Measurements from ENCODE around the gene SLC32A1.

Gene SLC32A1

DNA sequence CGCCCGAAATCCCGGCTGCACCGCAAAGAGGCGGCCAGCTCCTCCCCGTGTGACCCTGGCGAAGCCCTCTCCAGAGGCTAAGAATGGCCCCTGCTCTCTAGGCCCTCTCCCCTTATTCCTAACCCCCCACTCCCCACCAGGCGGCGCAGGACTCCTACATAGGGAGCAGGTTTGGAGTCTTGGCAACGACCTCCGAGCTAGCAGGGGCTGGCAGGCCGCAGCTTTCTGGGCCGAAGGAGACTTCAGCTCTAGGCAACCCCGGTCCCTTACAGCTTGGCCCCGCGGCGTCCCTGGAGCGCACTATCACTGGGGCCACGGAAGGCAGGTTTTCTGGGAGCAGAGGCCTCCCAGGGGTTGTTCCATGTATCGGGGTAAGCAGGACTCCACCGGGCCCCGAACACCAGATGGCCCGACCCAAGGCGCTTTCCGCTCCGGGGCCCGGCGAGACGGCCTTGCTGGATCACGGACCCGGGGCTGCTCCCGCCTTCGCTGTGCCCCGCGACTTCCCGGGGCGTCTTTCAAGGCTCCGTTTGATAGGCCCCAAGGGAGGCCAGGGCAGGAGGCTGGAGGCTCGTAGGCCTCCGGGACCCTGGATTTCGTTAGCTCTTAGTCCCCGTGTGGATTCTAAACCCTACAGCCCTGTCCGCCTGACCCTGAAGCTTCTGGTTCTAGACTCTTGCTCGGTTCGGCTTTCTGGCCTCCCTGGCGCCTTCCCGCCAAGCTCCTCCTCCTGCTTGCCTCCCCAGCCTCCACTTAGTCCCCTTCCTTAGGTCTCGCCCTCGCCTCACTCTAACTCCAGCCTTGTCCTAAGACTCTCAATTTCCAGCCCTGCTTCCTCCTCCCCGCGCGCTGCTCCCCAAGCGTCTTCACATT lies 1.9 kb downstream of the SLC32A1 start:
- DNase-seq, result peak; percentile 64

DNA sequence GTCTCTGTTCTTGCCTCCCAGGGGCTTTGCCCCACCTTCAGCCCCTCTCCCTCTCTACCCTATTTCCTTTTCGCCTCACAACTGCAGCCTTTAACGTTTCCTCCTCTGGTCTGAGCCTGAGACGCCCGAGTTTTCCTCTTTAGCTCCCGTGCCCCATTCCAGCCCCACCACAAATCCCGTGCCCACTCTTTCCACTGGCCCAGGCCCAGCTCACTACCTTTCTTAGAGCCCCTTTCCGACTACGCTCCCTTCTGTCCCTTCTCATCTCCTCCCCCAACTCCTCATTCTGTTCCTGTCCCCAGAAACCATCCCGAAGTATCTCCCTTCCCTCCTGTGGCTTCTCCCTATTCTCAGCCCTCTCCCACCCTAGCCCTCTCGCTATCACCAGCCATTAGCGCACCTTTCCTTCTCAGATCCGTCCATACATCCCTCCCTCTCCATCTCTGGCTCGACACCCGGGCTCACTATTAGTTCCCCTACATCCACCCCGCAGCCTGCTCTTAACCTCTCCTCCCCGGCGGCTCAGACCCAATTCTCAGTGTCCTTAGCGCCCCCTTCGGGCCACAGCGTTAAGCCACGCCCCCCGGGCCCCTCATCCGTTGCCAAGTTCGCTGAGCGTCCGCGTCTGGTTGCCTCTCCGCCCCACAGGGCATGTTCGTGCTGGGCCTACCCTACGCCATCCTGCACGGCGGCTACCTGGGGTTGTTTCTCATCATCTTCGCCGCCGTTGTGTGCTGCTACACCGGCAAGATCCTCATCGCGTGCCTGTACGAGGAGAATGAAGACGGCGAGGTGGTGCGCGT lies 2.7 kb downstream of the SLC32A1 start:
- DNase-seq, result peak; percentile 54

DNA sequence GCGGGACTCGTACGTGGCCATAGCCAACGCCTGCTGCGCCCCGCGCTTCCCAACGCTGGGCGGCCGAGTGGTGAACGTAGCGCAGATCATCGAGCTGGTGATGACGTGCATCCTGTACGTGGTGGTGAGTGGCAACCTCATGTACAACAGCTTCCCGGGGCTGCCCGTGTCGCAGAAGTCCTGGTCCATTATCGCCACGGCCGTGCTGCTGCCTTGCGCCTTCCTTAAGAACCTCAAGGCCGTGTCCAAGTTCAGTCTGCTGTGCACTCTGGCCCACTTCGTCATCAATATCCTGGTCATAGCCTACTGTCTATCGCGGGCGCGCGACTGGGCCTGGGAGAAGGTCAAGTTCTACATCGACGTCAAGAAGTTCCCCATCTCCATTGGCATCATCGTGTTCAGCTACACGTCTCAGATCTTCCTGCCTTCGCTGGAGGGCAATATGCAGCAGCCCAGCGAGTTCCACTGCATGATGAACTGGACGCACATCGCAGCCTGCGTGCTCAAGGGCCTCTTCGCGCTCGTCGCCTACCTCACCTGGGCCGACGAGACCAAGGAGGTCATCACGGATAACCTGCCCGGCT lies 3.4 kb downstream of the SLC32A1 start:
- no peak for DNase-seq

DNA sequence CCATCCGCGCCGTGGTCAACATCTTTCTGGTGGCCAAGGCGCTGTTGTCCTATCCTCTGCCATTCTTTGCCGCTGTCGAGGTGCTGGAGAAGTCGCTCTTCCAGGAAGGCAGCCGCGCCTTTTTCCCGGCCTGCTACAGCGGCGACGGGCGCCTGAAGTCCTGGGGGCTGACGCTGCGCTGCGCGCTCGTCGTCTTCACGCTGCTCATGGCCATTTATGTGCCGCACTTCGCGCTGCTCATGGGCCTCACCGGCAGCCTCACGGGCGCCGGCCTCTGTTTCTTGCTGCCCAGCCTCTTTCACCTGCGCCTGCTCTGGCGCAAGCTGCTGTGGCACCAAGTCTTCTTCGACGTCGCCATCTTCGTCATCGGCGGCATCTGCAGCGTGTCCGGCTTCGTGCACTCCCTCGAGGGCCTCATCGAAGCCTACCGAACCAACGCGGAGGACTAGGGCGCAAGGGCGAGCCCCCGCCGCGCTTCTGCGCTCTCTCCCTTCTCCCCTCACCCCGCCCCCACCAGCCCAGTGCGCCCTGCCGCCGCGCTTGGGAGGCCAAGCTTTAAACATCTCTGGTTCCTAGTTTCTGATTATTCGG lies 4.0 kb downstream of the SLC32A1 start:
- DNase-seq, result no peak

DNA sequence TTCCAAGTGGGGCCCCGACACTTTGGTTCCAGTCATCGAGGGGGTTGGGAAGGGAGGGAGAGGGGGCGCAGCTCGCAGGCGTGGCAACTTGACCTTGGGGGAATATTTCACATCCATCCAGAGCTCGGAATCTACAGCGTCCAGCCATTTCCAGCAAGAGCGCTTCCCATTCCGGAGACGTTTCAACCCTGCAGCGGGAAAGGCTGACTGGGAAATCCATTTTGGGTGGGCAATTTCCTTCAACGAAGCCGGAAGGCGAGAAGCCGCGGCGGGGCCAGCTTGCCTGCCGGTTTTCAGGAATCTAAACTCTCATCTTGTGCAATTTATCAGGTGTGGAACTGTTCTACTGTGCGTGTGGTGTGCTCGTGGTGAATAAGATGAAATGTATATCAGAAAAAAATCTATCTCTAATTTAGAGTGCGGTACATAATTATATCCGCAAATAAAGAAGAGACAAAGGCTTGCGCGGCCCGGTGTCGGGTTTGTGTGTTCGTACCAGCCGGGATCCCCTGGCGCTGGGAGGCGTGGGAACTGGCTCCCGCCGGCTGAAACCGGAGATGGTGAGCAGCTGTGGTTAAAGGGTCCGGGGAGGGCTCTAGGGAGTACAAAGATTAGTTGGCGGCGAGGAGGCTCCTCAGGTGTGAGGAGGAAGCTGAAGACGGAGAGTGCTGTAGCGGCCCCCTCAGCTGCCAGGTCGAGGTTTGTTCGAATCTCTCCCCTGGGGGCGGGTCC lies 4.8 kb downstream of the SLC32A1 start:
- no peak for DNase-seq

DNA sequence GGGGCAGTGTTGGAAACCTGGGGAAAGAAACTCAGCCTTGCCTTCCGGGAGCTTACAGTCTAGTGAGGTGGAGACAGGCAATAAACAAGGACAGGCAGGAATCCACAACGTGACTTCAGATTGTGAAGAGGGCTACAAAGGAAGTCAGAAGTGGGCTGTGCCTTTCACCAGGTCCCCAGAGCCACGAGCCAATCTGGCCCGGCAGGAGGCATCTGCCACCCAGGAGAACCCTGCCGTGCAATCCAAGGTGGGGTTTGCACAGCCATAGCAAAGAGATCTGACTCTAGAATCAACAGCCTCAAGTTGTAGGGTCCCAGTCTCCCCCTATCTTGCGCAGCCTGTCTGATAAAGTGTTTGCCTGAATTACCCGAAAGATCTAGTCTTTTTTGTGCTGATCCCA lies 5.5 kb downstream of the SLC32A1 start:
- no peak for DNase-seq

DNA sequence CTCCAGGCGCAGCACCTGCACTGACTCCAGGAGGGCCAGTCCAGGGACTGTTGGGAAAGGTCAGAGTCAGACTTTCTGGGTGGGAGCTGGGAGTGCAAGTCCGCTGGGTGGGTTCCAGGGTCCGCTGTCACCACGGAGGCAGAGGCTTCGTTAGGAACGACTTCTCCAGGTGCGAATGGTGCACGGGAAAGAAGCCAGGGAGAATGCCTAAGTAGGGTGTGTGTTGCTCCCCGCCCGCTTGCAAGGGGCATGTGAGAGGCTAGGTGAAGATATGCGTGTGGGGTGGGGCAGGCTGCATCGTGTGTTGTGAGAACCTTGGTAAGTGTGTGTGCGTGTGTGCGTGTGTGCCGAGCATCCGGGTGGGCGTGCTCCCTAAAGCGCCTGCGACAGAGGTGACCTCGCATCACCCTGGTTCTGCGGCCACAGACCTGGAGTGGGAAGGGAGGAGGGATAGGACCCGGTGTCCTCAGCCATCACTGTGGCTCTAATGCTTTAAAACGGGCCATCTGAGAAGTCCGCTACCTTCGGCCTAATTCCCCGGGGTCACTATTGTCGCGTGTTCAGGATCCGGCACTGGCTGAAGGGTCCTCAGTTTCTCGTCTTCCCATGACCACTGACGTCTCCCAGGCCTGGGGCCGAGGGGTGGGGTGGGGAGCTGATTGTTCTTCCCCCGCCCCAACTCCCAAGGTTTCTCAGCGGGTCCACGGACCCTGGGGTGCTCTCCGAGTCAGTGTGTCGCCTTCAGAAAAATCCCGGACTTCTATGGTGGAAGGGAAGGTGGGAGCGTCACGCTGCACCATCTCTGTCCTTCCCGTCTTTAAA lies 6.1 kb downstream of the SLC32A1 start:
- DNase-seq, result no peak

DNA sequence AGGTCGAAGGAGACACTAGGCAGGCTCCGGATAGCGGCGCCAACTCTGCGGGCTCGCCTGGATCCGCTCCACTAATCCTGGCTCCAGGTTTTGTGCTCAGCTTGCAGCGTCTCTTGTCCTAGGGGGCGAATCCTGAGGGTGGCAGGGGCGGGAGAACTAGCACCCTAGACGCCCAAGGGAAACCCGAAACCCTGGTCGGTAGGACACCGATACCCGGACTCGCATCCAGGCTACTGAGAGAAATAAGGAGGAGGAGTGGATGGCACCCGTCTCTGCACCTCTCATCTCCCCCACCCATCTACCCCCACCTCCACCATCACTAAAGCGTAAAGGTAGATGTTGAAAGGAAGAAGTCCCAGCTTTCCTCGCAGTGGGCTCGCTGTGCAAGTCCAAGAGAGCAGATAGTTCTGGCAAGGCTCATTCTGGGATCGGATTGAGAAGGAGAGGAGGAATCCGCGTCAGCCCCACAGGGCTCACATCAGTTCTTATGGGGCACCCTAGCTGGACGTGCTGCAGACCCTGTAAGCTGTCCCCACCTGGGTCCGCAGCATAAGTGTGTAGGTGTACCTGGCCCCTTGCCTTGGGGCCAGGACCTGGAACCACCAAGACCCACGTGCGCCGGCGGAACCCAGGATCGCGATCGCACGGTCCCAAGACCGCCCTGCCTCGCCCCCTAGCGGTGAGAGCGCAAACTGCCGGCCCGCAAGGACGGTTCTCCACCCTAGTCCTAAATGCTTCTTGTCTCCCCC lies 6.9 kb downstream of the SLC32A1 start:
- peak; percentile 49 for DNase-seq

DNA sequence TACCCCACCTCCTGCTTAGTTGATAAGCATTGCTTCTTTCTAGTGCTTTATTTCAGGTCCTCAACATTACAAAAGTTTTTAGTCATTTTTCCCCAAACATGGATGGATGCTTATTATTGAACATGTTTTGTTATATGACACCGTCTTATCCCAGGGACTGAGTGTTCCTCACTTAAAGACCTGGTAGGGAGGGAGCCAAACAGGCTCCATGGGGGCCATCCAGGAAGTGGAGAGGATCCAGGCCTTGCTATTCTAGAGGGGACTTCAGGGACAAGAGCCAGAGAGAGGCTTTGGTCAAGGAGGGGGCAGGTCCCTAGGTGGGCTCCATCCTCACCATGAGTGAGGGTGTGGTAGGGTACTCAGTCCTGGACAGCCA lies 7.4 kb downstream of the SLC32A1 start:
- no peak for DNase-seq

DNA sequence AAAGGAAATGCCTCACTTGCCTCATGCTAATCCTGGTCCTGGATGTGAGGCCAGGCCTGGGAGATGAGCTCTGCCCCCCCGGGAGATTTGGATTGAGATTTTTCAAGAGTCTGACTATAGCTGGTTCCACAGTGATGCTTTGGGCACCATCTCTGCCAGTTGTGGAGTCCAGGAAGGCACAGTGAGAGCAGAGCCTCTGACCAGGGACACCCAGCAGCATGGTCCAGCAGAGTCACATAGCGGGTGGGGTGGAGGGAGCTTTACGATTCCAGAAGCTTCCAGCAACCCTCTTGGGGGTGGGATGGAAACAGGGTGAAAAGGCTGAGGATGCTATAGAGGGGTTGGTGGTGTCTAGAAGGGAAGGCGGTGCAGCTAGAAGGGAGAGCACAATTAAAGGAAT lies 8.7 kb downstream of the SLC32A1 start:
- DNase-seq, result no peak

DNA sequence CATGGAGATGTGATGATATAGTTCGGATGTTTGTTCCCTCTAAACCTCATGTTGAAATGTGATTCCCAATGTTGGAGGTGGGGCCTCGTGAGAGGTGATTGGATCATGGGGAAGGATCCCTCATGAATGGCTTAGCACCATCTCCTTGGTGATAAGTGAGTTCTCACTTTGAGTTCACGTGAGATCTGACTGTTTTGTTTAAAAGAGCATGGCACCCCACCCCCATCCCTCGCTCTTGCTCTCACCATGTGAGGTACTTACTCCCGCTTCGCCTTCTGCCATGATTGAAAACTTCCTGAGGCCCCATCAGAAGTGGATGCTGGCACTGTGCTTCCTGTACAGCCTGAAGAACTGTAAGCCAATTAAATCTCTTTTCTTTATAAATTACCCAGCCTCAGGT lies 10.9 kb downstream of the SLC32A1 start:
- no peak for DNase-seq

DNA sequence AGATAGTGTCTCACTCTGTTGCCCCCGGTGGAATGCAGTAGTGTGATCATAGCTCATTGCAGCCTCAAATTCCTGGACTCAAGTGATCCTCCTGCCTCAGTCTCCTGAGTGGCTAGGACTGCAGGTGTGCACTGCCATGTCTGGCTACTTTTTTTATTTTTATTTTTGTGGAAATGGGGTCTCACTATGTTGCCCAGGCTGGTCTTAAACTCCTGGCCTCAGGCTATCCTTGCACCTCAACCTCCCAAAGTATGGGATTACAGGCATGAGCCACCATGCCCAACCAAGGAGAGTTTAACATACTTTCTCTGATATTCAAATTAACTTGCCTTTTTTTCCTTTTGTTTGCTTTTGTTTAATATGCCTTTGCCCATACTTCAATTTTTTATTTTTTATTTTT lies 13.6 kb downstream of the SLC32A1 start:
- DNase-seq, result no peak

DNA sequence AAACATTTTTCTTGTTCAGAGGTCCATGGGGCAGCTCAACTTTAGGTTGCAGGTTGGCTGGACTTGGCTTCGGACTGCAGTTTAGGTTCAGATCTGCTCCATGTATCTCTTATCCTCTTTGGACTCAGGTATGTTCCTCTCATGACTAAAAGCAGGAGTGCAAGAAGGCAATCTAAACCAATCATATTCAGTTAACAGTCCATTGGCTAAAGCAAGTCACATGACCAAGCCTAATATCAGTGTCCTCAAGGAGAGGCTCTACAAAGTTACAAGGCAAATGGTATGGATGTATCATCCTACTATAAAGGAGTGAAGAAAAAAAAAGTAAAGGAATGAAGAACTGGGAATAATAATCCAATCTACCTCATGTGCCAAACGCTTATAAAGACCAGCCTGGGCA lies 21.5 kb downstream of the SLC32A1 start:
- no peak for DNase-seq

DNA sequence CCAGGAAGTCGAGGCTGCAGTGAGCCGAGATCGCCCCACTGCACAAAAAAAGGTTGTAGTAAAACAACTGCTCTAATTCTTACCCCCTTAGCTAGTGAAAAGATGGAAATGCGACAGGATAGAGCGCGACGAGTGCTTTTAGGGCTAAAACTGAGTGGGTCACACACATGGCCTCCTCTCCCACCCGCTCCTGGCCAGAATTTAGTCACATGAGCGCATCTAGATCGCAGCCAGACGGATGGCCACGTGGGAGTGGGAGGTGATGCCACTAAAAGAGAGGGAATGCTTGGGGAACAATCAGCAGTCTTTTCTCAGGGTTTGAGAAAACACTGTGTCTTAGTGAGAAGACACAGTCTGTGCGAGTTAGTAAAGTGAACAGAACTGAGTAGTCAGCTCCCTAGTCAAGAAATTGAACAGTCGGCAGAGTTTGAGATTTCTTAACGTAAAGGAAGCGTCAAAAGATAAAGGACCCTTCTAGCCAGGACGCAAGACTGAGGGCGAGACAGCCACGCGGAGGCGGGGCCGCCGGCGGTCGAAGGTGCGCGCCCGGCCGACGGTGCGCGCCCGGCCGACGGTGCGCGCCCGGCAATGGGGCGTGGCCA lies 23.3 kb downstream of the SLC32A1 start:
- no peak for DNase-seq

DNA sequence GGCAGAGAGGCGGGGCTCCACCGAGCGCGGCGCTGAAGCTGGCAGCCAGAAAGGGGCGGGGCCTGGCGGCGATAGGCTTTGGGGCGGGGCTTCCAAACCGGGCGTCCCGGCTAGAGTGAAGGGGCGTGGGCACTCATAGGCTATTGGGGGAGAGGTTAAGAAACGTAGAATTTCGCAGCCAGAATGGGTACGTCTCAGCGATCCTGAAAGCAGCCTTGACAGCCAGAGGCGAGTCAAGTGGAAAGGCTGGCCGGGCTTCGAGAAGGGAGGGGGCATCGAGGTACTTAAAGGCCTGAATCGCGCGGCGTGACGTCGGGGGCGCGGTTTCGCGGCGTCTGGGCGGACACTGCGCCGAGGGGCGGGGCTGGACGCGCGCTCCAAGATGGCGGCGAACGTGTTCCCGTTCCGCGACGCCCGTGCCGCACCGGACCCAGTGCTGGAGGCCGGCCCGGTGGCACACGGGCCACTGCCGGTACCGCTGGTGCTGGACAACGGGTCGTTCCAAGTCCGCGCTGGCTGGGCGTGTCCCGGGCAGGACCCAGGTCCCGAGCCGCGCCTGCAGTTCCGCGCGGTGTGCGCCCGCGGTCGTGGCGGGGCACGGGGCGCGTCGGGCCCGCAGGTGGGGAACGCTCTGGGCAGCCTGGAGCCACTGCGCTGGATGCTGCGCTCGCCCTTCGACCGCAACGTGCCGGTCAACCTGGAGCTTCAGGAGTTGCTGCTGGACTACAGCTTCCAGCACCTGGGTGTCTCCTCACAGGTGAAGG lies 24.0 kb downstream of the SLC32A1 start, which contains the start of gene ACTR5:
Gene ACTR5 (plus strand): TSS at position 364 of the 764 bp plus-strand sequence. CDS start 19 bp downstream, at position 383.
- peak; percentile 96 for DNase-seq

DNA sequence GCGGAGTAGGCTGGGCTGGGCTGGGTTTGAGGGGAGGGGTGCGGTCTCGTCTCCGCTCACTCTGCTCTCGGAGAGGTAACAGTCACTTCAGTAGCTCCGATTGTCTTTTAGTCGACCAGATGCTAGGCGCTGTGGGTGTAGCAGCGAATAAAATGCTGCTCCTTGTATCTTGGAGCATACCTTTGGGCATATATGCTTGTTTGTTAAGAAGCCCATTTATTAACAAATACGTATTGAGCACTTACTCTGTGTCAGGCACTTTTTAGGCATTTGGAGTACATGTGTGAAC lies 24.5 kb downstream of the SLC32A1 start:
- DNase-seq, result no peak

DNA sequence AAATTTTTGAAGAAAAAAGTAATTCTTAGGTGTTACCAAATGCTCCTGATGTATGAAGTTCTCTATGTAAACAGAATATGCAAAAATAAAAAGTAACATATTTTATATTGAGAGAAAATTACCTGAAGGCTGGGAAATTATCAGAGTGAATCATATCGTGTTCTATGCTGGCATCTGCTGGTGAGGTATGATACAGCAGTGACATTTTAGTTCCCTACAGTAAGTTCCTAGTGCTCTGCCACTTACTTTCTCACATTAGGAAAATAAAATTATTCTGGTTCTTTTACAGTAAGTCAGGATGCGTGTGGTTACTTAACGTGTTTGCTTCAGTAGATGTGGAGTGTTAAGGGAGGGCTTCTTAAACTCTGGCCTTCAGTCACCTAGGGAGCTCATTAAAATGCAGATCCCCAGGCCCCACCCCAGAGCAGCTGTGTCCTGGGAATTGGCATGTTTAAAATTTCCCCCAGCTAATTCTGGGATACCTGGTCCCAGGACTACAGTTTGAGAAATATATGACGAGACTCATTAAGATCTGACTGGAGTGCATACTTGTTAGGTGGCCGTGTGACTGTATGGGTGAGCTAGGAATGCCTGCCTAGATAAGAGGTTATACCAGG lies 27.2 kb downstream of the SLC32A1 start:
- no peak for DNase-seq

DNA sequence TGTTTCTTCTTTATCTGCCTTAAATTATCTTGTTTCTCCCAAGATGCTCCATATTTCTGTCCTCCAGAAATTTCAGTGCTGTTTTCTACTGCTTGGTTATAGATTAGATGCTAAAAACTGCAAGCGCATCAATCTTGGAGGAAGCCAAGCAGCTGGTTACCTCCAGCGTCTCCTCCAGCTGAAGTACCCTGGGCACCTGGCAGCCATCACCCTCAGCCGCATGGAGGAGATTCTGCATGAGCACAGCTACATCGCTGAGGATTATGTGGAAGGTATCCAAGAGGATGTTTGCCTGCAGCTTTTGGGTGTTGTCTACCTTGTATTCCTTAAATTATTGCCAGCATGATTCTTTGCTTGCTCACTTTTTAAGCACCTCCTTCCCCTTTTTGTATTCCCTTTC lies 27.7 kb downstream of the SLC32A1 start:
- DNase-seq, result no peak

DNA sequence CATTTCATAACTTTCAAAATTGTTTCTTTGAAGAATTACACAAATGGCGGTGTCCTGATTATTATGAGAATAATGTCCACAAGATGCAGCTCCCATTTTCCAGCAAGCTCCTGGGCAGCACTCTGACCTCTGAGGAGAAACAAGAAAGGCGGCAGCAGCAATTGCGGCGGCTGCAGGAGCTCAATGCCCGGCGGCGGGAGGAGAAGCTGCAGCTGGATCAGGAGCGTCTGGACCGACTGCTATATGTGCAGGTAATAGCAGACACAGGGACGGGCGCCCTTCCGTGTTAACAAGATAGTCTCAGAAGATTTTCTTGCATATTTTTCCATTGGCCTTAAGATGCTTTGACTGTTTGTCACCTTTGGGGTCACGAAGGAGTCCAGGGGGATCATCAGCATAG lies 30.6 kb downstream of the SLC32A1 start:
- no peak for DNase-seq
